ENCODE data around the gene COL13A1. TPM values are rescaled to one million over a fixed set of nuclear protein-coding genes. Genes with fewer than 3 reads are reported as not detected.

The COL13A1 gene
- total RNA-seq, 1 donor from 2014 or later: 0.86 TPM

GRCh38 chr10:69953851-69954250, 152.1 kb downstream of the COL13A1 start:
- Histone ChIP-seq H4K20me1 (ENCODE audit: insufficient read depth, low read length) (no peaks in the 10 kb centered on the region), H3K36me3 (ENCODE audit: insufficient read depth, low read length) (no peaks in the 10 kb centered on the region), H3K4me3 (ENCODE audit: insufficient read depth, low read depth, low read length) (no peak overlapping the region), H3K79me2 (ENCODE audit: insufficient read depth, low read length) (no peaks in the 10 kb centered on the region), H3K9ac (ENCODE audit: low read length) (no peak overlapping the region), H3K9me3 (ENCODE audit: insufficient read depth, low read depth, low read length) (no peaks in the 10 kb centered on the region), H2AFZ (ENCODE audit: low read depth, low read length) (no peak overlapping the region), H3K27me3 (ENCODE audit: insufficient read depth, low read length) (no peaks in the 10 kb centered on the region), H3K4me2 (ENCODE audit: low read length) (no peak overlapping the region), H3K27ac (ENCODE audit: low read depth, low read length) (no peak overlapping the region), H3K4me1 (ENCODE audit: insufficient read depth, low read length) (no peaks in the 10 kb centered on the region)
- Mint-ChIP-seq H3K27ac (ENCODE audit: unreplicated experiment) (no peak overlapping the region), H3K36me3 (ENCODE audit: low read depth, unreplicated experiment) (no peaks in the 10 kb centered on the region), H3K27me3 (ENCODE audit: low read depth, unreplicated experiment) (peaks cover 66% of the 10 kb centered on the region), H3K4me1 (ENCODE audit: low read depth, unreplicated experiment) (no peaks in the 10 kb centered on the region), H3K4me3 (ENCODE audit: unreplicated experiment) (no peak overlapping the region), H3K9me3 (ENCODE audit: unreplicated experiment) (no peaks in the 10 kb centered on the region)
- TF ChIP-seq CTCF (IDR thresholded peaks at IDR 0.05; ENCODE audit: insufficient read depth, low read depth, low read length) (no peak), EZH2 (IDR thresholded peaks at IDR 0.05; ENCODE audit: insufficient read depth, low read length) (no peak)
- no peak for FAIRE-seq
- DNase-seq (ENCODE audit: low read depth): no peak

- no peak overlapping the region for H3K27ac ChIP-seq (ENCODE audit: low read depth, low read length)
- no peaks in the 10 kb centered on the region for H3K9me3 ChIP-seq (ENCODE audit: insufficient read depth, low read depth, low read length)
- no peak for TF ChIP-seq CTCF (IDR thresholded peaks at IDR 0.05; ENCODE audit: insufficient read depth, low read depth, low read length)
- TF ChIP-seq EZH2 (IDR thresholded peaks at IDR 0.05; ENCODE audit: insufficient read depth, low read length): no peak
- H3K36me3 ChIP-seq (ENCODE audit: insufficient read depth, low read length): no peaks in the 10 kb centered on the region
- Mint-ChIP-seq H3K27me3 (ENCODE audit: low read depth, unreplicated experiment) (peaks cover 64% of the 10 kb centered on the region), H3K9me3 (ENCODE audit: unreplicated experiment) (no peaks in the 10 kb centered on the region), H3K36me3 (ENCODE audit: low read depth, unreplicated experiment) (no peaks in the 10 kb centered on the region), H3K4me3 (ENCODE audit: unreplicated experiment) (no peak overlapping the region), H3K4me1 (ENCODE audit: low read depth, unreplicated experiment) (no peaks in the 10 kb centered on the region), H3K27ac (ENCODE audit: unreplicated experiment) (no peak overlapping the region)
- no peak overlapping the region for H3K9ac ChIP-seq (ENCODE audit: low read length)
- FAIRE-seq: no peak
- H2AFZ ChIP-seq (ENCODE audit: low read depth, low read length): no peak overlapping the region
- no peaks in the 10 kb centered on the region for H3K79me2 ChIP-seq (ENCODE audit: insufficient read depth, low read length)
- no peak overlapping the region for H3K4me2 ChIP-seq (ENCODE audit: low read length)
- no peaks in the 10 kb centered on the region for H4K20me1 ChIP-seq (ENCODE audit: insufficient read depth, low read length)
- no peaks in the 10 kb centered on the region for H3K4me1 ChIP-seq (ENCODE audit: insufficient read depth, low read length)
- no peaks in the 10 kb centered on the region for H3K27me3 ChIP-seq (ENCODE audit: insufficient read depth, low read length)
- H3K4me3 ChIP-seq (ENCODE audit: insufficient read depth, low read depth, low read length): no peak overlapping the region
- no peak for DNase-seq (ENCODE audit: low read depth)
These were observed 153.6 kb downstream of the COL13A1 start for GRCh38 chr10:69955211-69955805.

- H3K9me3 Mint-ChIP-seq (ENCODE audit: unreplicated experiment): no peaks in the 10 kb centered on the region
- no peak overlapping the region for H3K4me3 Mint-ChIP-seq (ENCODE audit: unreplicated experiment)
- Histone ChIP-seq H4K20me1 (ENCODE audit: insufficient read depth, low read length) (no peaks in the 10 kb centered on the region), H3K9ac (ENCODE audit: low read length) (no peak overlapping the region), H3K4me3 (ENCODE audit: insufficient read depth, low read depth, low read length) (no peak overlapping the region), H3K79me2 (ENCODE audit: insufficient read depth, low read length) (no peaks in the 10 kb centered on the region), H3K27ac (ENCODE audit: low read depth, low read length) (no peak overlapping the region), H3K36me3 (ENCODE audit: insufficient read depth, low read length) (no peaks in the 10 kb centered on the region), H3K27me3 (ENCODE audit: insufficient read depth, low read length) (no peaks in the 10 kb centered on the region), H3K4me2 (ENCODE audit: low read length) (no peak overlapping the region), H2AFZ (ENCODE audit: low read depth, low read length) (no peak overlapping the region), H3K4me1 (ENCODE audit: insufficient read depth, low read length) (no peaks in the 10 kb centered on the region), H3K9me3 (ENCODE audit: insufficient read depth, low read depth, low read length) (no peaks in the 10 kb centered on the region)
- no peaks in the 10 kb centered on the region for H3K36me3 Mint-ChIP-seq (ENCODE audit: low read depth, unreplicated experiment)
- TF ChIP-seq CTCF (IDR thresholded peaks at IDR 0.05; ENCODE audit: insufficient read depth, low read depth, low read length) (no peak), EZH2 (IDR thresholded peaks at IDR 0.05; ENCODE audit: insufficient read depth, low read length) (no peak)
- peaks cover 63% of the 10 kb centered on the region for H3K27me3 Mint-ChIP-seq (ENCODE audit: low read depth, unreplicated experiment)
- FAIRE-seq (no peak), DNase-seq (ENCODE audit: low read depth) (no peak)
- H3K27ac Mint-ChIP-seq (ENCODE audit: unreplicated experiment): no peak overlapping the region
- H3K4me1 Mint-ChIP-seq (ENCODE audit: low read depth, unreplicated experiment): no peaks in the 10 kb centered on the region
These were observed 154.4 kb downstream of the COL13A1 start for GRCh38 chr10:69955897-69956740.

Data from astrocyte (in vitro differentiated cells and primary cell).